GM21526 (cell line): ENCODE data around the gene APH1B.
"Not testable (repeated sequence)": the region's sequence is repeated elsewhere in the genome, so short reads cannot be mapped to it uniquely, and the experiment has no call there.

Experiments used
- ATAC-seq: cut with Tn5 transposase; IDR thresholded peaks from one replicate; pipeline ENCODE4 v1.9.1; 2021; ENCODE audit warnings: moderate library complexity; ENCODE audit not compliant: unreplicated experiment, low FRiP score

Gene APH1B

GRCh38 chr15:63294359-63294758 lies 17.0 kb downstream of the APH1B start:
- ATAC-seq: no peak

- no peak for ATAC-seq
Measured at GRCh38 chr15:63295341-63295740, 17.9 kb downstream of the APH1B start.

- no peak for ATAC-seq
Measured at GRCh38 chr15:63296195-63296594, 18.8 kb downstream of the APH1B start.

- ATAC-seq: no peak
Measured at GRCh38 chr15:63299943-63300575, 22.7 kb downstream of the APH1B start.

GRCh38 chr15:63301088-63301487 lies 23.7 kb downstream of the APH1B start:
- no peak for ATAC-seq

GRCh38 chr15:63305260-63305659 lies 27.9 kb downstream of the APH1B start:
- ATAC-seq: no peak

GRCh38 chr15:63306492-63307073 lies 29.2 kb downstream of the APH1B start:
- ATAC-seq: no peak

GRCh38 chr15:63308491-63308890 lies 31.1 kb downstream of the APH1B start:
- no peak for ATAC-seq

- no peak for ATAC-seq
Measured at GRCh38 chr15:63308947-63309346, 31.5 kb downstream of the APH1B start.

- no peak for ATAC-seq
Measured at GRCh38 chr15:63310646-63311045, 33.2 kb downstream of the APH1B start.

- ATAC-seq: no peak
Measured at GRCh38 chr15:63312286-63312685, 34.9 kb downstream of the APH1B start.

GRCh38 chr15:63313825-63314224 lies 36.4 kb downstream of the APH1B start:
- no peak for ATAC-seq

GRCh38 chr15:63314409-63314808 lies 37.0 kb downstream of the APH1B start:
- no peak for ATAC-seq

GRCh38 chr15:63318344-63318743 lies 40.9 kb downstream of the APH1B start:
- no peak for ATAC-seq

- ATAC-seq: no peak
Measured at GRCh38 chr15:63319065-63319464, 41.7 kb downstream of the APH1B start.

- ATAC-seq: not testable (repeated sequence)
Measured at GRCh38 chr15:63320446-63320845, 43.0 kb downstream of the APH1B start.

GRCh38 chr15:63320981-63321380 lies 43.6 kb downstream of the APH1B start:
- not testable (repeated sequence) for ATAC-seq

GRCh38 chr15:63321462-63321861 lies 44.1 kb downstream of the APH1B start:
- ATAC-seq: no peak

- no peak for ATAC-seq
Measured at GRCh38 chr15:63322541-63322940, 45.1 kb downstream of the APH1B start.

- no peak for ATAC-seq
Measured at GRCh38 chr15:63323798-63324563, 46.6 kb downstream of the APH1B start.

GRCh38 chr15:63324770-63325169 lies 47.4 kb downstream of the APH1B start:
- no peak for ATAC-seq
